Endothelial cell of umbilical vein (primary cell): ENCODE results near the gene STK17A. TPM values are rescaled to one million over a fixed set of nuclear protein-coding genes. Genes with fewer than 3 reads are reported as not detected.

Source experiments
- BruUV-seq: library from RNA; stranded (reverse); fragments of 400-500 nt; replicated peaks from 2 replicates; lab custom pipeline; 2021; lab: Mats Ljungman, UMichigan
- CTCF ChIA-PET: fragments of 300-600, 350-600 bp; sonication (Branson Sonifier 250); formaldehyde crosslinking; loops from one replicate; lab custom pipeline; 2021; ENCODE audit warnings: antibody characterized with exemption, inconsistent platforms; lab: Charles Lee
- POLR2A ChIA-PET: fragments of 300-600, 350-600 bp; sonication (Branson Sonifier 250); formaldehyde crosslinking; loops from one replicate; lab custom pipeline; 2021; ENCODE audit warnings: antibody characterized with exemption, inconsistent platforms; lab: Charles Lee
- DNase-seq: peaks from one replicate; pipeline ENCODE4 v3.0.0-alpha.2; 2011; ENCODE audit warnings: low read depth, low spot score
- FAIRE-seq: peaks from 2 replicates; lab custom pipeline; 2011; peaks lifted over from hg19 to GRCh38; lab: Jason Lieb, UNC
- H2AFZ ChIP-seq: 2 replicates; pipeline ENCODE4 v1.6.0; 2012; ENCODE audit warnings: low read depth, low read length, control low read depth, inconsistent platforms
- H3K27ac ChIP-seq: 2 replicates; pipeline ENCODE4 v1.5.1; 2011; ENCODE audit warnings: low read depth, mild to moderate bottlenecking, control low read depth, low read length, moderate library complexity; ENCODE audit not compliant: insufficient read depth
- H3K27me3 ChIP-seq, 2 experiments: 2 replicates each; pipeline versions ENCODE4 v1.6.0 to v1.6.1; 2011; ENCODE audit warnings: low read length in 2 of 2, mixed read lengths in 1 of 2; ENCODE audit not compliant: control insufficient read depth in 2 of 2, insufficient read depth in 2 of 2
- H3K36me3 ChIP-seq, 2 experiments: 2 replicates in 1 of 2; 3 replicates in 1 of 2; pipeline ENCODE4 v1.5.1; 2011; ENCODE audit warnings: low read length in 2 of 2, mild to moderate bottlenecking in 1 of 2, moderate library complexity in 1 of 2; ENCODE audit not compliant: control insufficient read depth in 2 of 2, insufficient read depth in 2 of 2; ENCODE audit errors: extremely low read depth in 1 of 2
- H3K4me1 ChIP-seq: 3 replicates; pipeline ENCODE4 v1.5.1; 2011; ENCODE audit warnings: mild to moderate bottlenecking, low read length; ENCODE audit not compliant: control insufficient read depth, insufficient read depth; ENCODE audit errors: extremely low read depth
- H3K4me2 ChIP-seq: 2 replicates; pipeline ENCODE4 v1.6.1; 2011; ENCODE audit warnings: low read length, control low read depth, mixed read lengths; ENCODE audit not compliant: insufficient read depth
- H3K4me3 ChIP-seq, 3 experiments: fragments of 200-600 bp in 1 of 3; sonication (generic), shearing (Covaris generic) in 1 of 3; replicated peaks in 1 of 3; 2 replicates each; pipeline ENCODE4 v1.5.1; 2011 to 2016; ENCODE audit warnings: control low read depth in 3 of 3, low read length in 3 of 3, mild to moderate bottlenecking in 2 of 3, inconsistent platforms in 1 of 3, low read depth in 1 of 3, moderate library complexity in 1 of 3; ENCODE audit not compliant: insufficient read depth in 1 of 3
- H3K79me2 ChIP-seq: 2 replicates; pipeline ENCODE4 v1.6.0; 2012; ENCODE audit warnings: low read length, inconsistent platforms; ENCODE audit not compliant: control insufficient read depth, insufficient read depth
- H3K9ac ChIP-seq: replicated peaks from 2 replicates; pipeline ENCODE3; 2011; ENCODE audit warnings: low read length, control low read depth; ENCODE audit not compliant: insufficient read depth; ENCODE audit errors: extremely low read depth
- H3K9me1 ChIP-seq: replicated peaks from 3 replicates; pipeline ENCODE4 v1.6.0; 2011; ENCODE audit warnings: mild to moderate bottlenecking, low read length; ENCODE audit not compliant: control insufficient read depth, insufficient read depth; ENCODE audit errors: extremely low read depth
- H3K9me3 ChIP-seq: replicated peaks from 2 replicates; pipeline ENCODE4 v1.5.1; 2012; ENCODE audit warnings: low read length, inconsistent platforms; ENCODE audit not compliant: control insufficient read depth, insufficient read depth
- H4K20me1 ChIP-seq: replicated peaks from 2 replicates; pipeline ENCODE3; 2011; ENCODE audit warnings: mild to moderate bottlenecking, low read length; ENCODE audit not compliant: control insufficient read depth, insufficient read depth; ENCODE audit errors: extremely low read depth
- FOS ChIP-seq: IDR thresholded peaks from 2 replicates; pipeline ENCODE4 v1.6.1; 2011; ENCODE audit warnings: mild to moderate bottlenecking, low read length, moderate library complexity, borderline replicate concordance; ENCODE audit not compliant: insufficient read depth
- GATA2 ChIP-seq: IDR thresholded peaks from 2 replicates; pipeline ENCODE4 v1.7.0; 2011; ENCODE audit warnings: low read depth, mild to moderate bottlenecking, moderate library complexity, mixed read lengths, low read length; ENCODE audit not compliant: insufficient read length, insufficient read depth
- JUN ChIP-seq: IDR thresholded peaks from 2 replicates; pipeline ENCODE4 v1.6.1; 2011; ENCODE audit warnings: borderline replicate concordance, low read depth; ENCODE audit not compliant: insufficient read length, insufficient read depth
- POLR2A ChIP-seq: IDR thresholded peaks from 2 replicates; pipeline ENCODE4 v1.6.1; 2012; ENCODE audit warnings: low read depth, mild to moderate bottlenecking, control low read depth, low read length
- POLR2AphosphoS5 ChIP-seq: IDR thresholded peaks from 2 replicates; pipeline ENCODE4 v1.6.1; 2012; ENCODE audit warnings: low read depth, mild to moderate bottlenecking, control low read depth, low read length, moderate library complexity; ENCODE audit not compliant: insufficient read depth
- dilution Hi-C: fragments of 300-500 bp; cut with MboI; formaldehyde crosslinking; loops from one replicate; pipeline ENCODE4 v1.15.0; 2019; ENCODE audit warnings: low sequenced_read_pairs; ENCODE audit not compliant: extremely low pct_ligation_motif_present
- intact Hi-C: fragments of 100-400 bp; cut with micrococcal nuclease; formaldehyde crosslinking; loops from one replicate; pipeline ENCODE4 v1.10.0; 2022
- polyA plus RNA-seq, 4 experiments: library from polyadenylated mRNA; depleted of rRNA in 3 of 4; stranded (reverse) in 3 of 4; unstranded in 1 of 4; fragments of >200 nt; gene quantifications; 2 replicates each; pipeline versions ENCODE4 v1.2.1 to v1.2.3, GENCODE V29; 2011 to 2012; ENCODE audit warnings: missing spikeins in 1 of 4
- total RNA-seq: library from RNA; stranded (reverse); gene quantifications from 2 replicates; pipeline ENCODE4 v1.2.3, GENCODE V29; 2021
- TF ChIP-seq, protein P1 (sequence below): IDR thresholded peaks from 2 replicates; pipeline ENCODE4 v1.6.1; 2011; ENCODE audit not compliant: insufficient read depth, insufficient read length

The STK17A gene
- total and polyA plus RNA-seq, 2 donors (not counting 3 experiments of a cell fraction or from before 2014, with no cell fraction given), result 11.7 to 58.8 TPM

DNA sequence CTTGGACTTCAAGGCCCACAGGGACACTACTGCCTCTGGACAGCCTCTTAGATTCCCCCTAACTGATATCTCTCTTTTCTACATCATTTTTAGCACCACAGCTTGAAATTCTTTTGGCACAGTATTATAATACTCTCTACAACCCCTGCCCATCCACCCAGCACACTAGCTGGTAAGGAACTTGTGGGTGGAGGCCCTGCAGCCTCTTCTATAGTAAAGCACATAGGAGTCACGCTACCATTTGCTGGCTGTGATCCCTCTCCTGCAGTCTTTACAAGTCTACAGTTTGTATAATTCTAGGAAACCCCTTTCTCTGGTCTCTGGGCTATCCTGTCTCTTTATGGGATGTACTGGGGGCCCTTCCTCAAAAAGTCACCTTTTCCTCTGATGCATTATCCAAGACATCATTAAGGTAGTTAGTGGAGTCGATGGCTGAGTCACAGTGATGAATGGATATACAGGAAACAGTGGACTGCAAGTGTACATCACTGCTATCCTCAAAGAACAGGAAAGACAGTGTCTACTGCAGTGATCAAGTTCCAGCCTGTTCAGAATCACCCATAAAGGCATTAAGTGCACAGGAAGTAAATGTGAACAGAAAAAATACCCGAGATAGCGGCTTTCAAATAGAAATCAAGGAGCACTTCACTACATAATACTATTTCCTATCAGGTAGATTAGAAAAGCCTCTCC, 54.4 kb downstream of the STK17A start:
- peak overlapping the region; percentile 3 for H3K27ac ChIP-seq
- peak; percentile 17 for DNase-seq
- no peak overlapping the region for H3K4me3 ChIP-seq
- H3K9me3 ChIP-seq, result no peaks in the 10 kb centered on the region
- CTCF ChIA-PET, result interaction anchor here (1.1 to 5.1 kb wide), 4 partner anchors 8 to 62 kb away, joined by 3 to 82 read pairs (median 43); partner anchors contain the start of gene STK17A
- H3K79me2 ChIP-seq, result peaks cover 40% of the 10 kb centered on the region
- peaks cover 6 to 13% of the 10 kb centered on the region in 2 experiments for H3K36me3 ChIP-seq
- TF ChIP-seq FOS (peak; percentile 53), POLR2AphosphoS5 (peak; percentile 15), POLR2A (no peak)
- no peak overlapping the region for H3K4me2 ChIP-seq
- intact Hi-C loops, result no loop called here
- H3K9ac ChIP-seq, result no peak overlapping the region
- POLR2A ChIA-PET, result interaction anchor here (0.6 to 1.2 kb wide), 4 partner anchors 10 to 54 kb away, joined by 3 to 6 read pairs (median 4); partner anchors contain the start of gene STK17A
- peaks cover 46% of the 10 kb centered on the region for H3K4me1 ChIP-seq
- no peaks in the 10 kb centered on the region for H3K27me3 ChIP-seq
- FAIRE-seq, result no peak
- no TSS peak for BruUV-seq
- H2AFZ ChIP-seq, result no peak overlapping the region
- H3K9me1 ChIP-seq, result no peaks in the 10 kb centered on the region
- dilution Hi-C loops, result no loop called here
- H4K20me1 ChIP-seq, result no peaks in the 10 kb centered on the region

DNA sequence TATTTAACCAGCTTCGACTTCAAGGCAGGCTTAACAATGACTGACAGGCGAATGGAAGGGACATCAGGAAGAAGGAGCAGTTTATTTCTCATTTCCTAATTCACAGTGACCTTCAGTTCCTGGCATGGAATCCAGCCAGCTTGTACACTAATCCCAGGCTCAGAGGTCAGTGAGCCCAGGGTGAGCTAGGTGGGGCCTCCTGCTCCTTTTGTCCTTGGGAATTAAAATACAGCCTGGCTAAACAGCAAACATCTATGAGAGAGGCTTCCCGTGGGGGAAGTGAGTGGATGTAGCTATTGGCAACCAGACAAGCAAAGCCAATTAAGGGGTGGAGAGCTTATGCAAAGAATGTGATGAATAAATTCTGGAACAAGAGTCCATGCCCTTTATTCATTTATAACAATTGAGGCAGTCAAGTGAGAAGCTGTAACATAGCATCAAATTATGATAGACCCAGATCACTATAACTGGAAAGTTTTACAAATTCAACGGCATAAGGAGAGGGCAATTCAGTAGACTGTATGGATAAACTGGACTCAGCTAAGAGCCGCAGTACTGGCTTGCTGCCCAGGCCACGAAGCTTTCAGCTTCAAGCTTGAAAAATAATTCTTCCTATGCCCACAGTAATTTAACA, 57.1 kb downstream of the STK17A start:
- Histone ChIP-seq H3K79me2 (peaks cover 39% of the 10 kb centered on the region), H3K36me3 (peaks cover 2 to 7% of the 10 kb centered on the region in 2 experiments), H2AFZ (no peak overlapping the region), H3K4me1 (peaks cover 47% of the 10 kb centered on the region), H3K4me3 (no peak overlapping the region), H3K4me2 (peak overlapping the region; percentile 62), H3K9ac (peak overlapping the region; percentile 88), H3K9me3 (no peaks in the 10 kb centered on the region), H3K27me3 (no peaks in the 10 kb centered on the region), H4K20me1 (no peaks in the 10 kb centered on the region), H3K9me1 (no peaks in the 10 kb centered on the region), H3K27ac (peak overlapping the region; percentile 97)
- peak; percentile 98 for DNase-seq
- TF ChIP-seq GATA2 (peak; percentile 65), FOS (peak; percentile 85), JUN (peak; percentile 66), POLR2A (no peak)
- TF ChIP-seq, protein P1, sequence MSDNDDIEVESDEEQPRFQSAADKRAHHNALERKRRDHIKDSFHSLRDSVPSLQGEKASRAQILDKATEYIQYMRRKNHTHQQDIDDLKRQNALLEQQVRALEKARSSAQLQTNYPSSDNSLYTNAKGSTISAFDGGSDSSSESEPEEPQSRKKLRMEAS, result no peak
- dilution Hi-C loops (no loop called here), intact Hi-C loops (loop anchor here (1.0 kb wide), 5 partner anchors 8 to 60 kb away; no protein-coding TSS in a partner anchor)
- peak; percentile 97 for FAIRE-seq
- ChIA-PET POLR2A (interaction anchor here (0.6 to 2.1 kb wide), 7 partner anchors 8 to 89 kb away, joined by 3 to 18 read pairs (median 4); partner anchors contain the start of genes COA1 and STK17A), CTCF (interaction anchor here (0.7 to 5.1 kb wide), 15 partner anchors 10 to 81 kb away, joined by 3 to 82 read pairs (median 6); partner anchors contain the start of gene STK17A)
- no TSS peak for BruUV-seq
